Nephron progenitor cell (in vitro differentiated cells): ENCODE results near the gene ROR2.

Source experiments
- DNase-seq: peaks from one replicate; pipeline ENCODE4 v3.0.0; 2021
- H3K27ac Mint-ChIP-seq: 2 replicates; pipeline ENCODE4 v1.8.0; 2021; ENCODE audit warnings: mild to moderate bottlenecking, moderate library complexity, mixed read lengths
- H3K27me3 Mint-ChIP-seq: 2 replicates; pipeline ENCODE4 v1.8.0; 2021; ENCODE audit warnings: mild to moderate bottlenecking, low read depth, mixed read lengths; ENCODE audit not compliant: poor library complexity
- H3K36me3 Mint-ChIP-seq: 2 replicates; pipeline ENCODE4 v1.8.0; 2021; ENCODE audit warnings: low read depth, mixed read lengths
- H3K4me1 Mint-ChIP-seq: 2 replicates; pipeline ENCODE4 v1.8.0; 2021; ENCODE audit warnings: mixed read lengths
- H3K4me3 Mint-ChIP-seq: 2 replicates; pipeline ENCODE4 v1.8.0; 2021; ENCODE audit warnings: mild to moderate bottlenecking, moderate library complexity, mixed read lengths
- H3K9me3 Mint-ChIP-seq: 2 replicates; pipeline ENCODE4 v1.8.0; 2021; ENCODE audit warnings: mild to moderate bottlenecking, moderate library complexity, mixed read lengths
- TF ChIP-seq, protein P1 (sequence below): fragments of 200-600 bp; sonication (generic); IDR thresholded peaks from 2 replicates; pipeline ENCODE4 v1.5.0; 2021; ENCODE audit warnings: antibody characterized with exemption

The ROR2 gene

GRCh38 chr9:91953718-91954117 lies 3.7 kb upstream of the ROR2 start:
- no peak for DNase-seq
- TF ChIP-seq, protein P1, sequence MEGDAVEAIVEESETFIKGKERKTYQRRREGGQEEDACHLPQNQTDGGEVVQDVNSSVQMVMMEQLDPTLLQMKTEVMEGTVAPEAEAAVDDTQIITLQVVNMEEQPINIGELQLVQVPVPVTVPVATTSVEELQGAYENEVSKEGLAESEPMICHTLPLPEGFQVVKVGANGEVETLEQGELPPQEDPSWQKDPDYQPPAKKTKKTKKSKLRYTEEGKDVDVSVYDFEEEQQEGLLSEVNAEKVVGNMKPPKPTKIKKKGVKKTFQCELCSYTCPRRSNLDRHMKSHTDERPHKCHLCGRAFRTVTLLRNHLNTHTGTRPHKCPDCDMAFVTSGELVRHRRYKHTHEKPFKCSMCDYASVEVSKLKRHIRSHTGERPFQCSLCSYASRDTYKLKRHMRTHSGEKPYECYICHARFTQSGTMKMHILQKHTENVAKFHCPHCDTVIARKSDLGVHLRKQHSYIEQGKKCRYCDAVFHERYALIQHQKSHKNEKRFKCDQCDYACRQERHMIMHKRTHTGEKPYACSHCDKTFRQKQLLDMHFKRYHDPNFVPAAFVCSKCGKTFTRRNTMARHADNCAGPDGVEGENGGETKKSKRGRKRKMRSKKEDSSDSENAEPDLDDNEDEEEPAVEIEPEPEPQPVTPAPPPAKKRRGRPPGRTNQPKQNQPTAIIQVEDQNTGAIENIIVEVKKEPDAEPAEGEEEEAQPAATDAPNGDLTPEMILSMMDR, result no peak
- Mint-ChIP-seq H3K4me1 (peaks cover 36% of the 10 kb centered on the region), H3K4me3 (peak overlapping the region; percentile 7), H3K36me3 (no peaks in the 10 kb centered on the region), H3K27ac (no peak overlapping the region), H3K9me3 (no peaks in the 10 kb centered on the region), H3K27me3 (peaks cover 13% of the 10 kb centered on the region)

GRCh38 chr9:91951944-91952520 lies 2.0 kb upstream of the ROR2 start:
- no peak overlapping the region for H3K27ac Mint-ChIP-seq
- no peak for DNase-seq
- H3K36me3 Mint-ChIP-seq, result no peaks in the 10 kb centered on the region
- TF ChIP-seq, protein P1, result no peak
- H3K4me1 Mint-ChIP-seq, result peaks cover 51% of the 10 kb centered on the region
- no peak overlapping the region for H3K4me3 Mint-ChIP-seq
- no peaks in the 10 kb centered on the region for H3K9me3 Mint-ChIP-seq
- H3K27me3 Mint-ChIP-seq, result peaks cover 10% of the 10 kb centered on the region

DNA sequence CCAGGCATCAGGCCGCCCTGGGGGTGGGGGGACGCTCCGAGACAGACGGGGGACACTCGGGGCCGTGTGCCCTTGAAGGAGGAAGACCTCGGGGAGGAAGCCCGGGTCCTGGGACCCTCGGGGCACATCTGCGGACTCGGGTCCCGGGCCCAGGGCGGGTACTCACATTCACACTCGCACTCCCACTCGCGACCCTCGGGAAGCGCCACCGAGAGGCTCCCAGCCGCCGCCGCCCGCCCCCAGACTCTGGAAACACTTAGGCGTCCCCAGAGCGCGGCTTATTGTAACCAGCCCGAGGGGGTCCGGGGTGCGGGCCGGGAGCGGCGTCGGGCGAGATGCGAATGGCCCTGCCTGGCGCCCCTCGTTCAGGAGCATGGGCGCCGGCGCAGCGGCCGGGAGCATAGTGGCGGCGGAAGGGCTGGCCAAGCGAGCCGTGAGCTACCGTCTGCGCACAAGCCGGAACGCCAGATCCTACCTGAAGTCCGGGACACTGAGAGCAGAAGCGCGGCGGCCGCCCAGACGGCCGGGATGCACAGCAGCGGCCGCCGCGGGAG lies 559 bp downstream of the ROR2 start:
- peak; percentile 53 for DNase-seq
- TF ChIP-seq, protein P1, result no peak
- peaks cover under 1% of the 10 kb centered on the region for H3K36me3 Mint-ChIP-seq
- no peaks in the 10 kb centered on the region for H3K9me3 Mint-ChIP-seq
- no peak overlapping the region for H3K27ac Mint-ChIP-seq
- peaks cover 5% of the 10 kb centered on the region for H3K27me3 Mint-ChIP-seq
- peaks cover 70% of the 10 kb centered on the region for H3K4me1 Mint-ChIP-seq
- H3K4me3 Mint-ChIP-seq, result peak overlapping the region; percentile 95

DNA sequence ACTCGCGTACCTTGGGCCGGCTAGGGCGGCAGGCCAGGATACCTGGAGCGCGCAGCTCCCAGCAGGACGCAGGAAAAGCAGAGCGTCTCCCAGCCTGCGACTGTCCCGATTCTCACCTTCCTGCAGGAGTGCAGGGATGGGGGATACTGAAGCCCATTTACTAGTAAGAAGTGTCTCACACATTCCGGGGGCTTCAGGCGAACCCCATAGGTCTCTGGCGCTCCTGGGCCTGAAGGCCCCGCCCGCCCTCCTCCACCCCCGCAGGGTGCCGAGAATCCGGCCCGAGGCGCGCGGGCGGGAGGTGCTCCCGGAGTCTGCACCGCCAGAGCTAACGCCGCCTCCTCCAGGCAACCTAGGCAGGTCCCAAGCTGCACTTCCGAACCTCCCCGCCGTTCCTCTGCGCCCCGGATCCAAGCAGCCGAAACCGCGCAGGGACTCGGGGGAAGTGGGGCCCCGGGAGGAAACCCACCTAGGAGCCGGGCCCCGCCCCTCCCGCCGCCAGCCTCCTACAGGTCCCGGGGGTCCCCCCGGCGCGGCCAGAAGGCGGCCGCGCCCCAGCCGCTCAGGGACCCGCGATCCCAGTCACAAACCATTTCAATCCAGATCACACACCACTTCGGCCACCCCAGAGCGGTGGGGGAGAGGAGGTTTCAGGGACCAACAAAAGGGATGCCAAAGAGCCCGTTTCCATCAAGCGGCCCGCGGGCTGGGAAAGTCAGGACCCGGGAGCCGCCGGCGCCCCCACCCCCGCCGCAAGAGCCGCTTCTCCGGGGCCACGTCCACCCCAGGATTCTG lies 1.2 kb downstream of the ROR2 start:
- Mint-ChIP-seq H3K27ac (peak overlapping the region; percentile 91), H3K27me3 (peaks cover 5% of the 10 kb centered on the region), H3K4me3 (peak overlapping the region; percentile 95), H3K4me1 (peaks cover 70% of the 10 kb centered on the region), H3K36me3 (peaks cover 7% of the 10 kb centered on the region), H3K9me3 (peaks cover 2% of the 10 kb centered on the region)
- peak; percentile 76 for DNase-seq
- TF ChIP-seq, protein P1, result peak; percentile 20

GRCh38 chr9:91948101-91948596 lies 1.9 kb downstream of the ROR2 start:
- Mint-ChIP-seq H3K27ac (peak overlapping the region; percentile 91), H3K9me3 (peaks cover 9% of the 10 kb centered on the region), H3K4me1 (peaks cover 68% of the 10 kb centered on the region), H3K27me3 (peaks cover 5% of the 10 kb centered on the region), H3K4me3 (peak overlapping the region; percentile 95), H3K36me3 (peaks cover 14% of the 10 kb centered on the region)
- TF ChIP-seq, protein P1, result no peak
- DNase-seq, result peak; percentile 36
